Posterior vena cava (tissue), 2 donors: ENCODE data around the gene GLIS1. TPM values are rescaled to one million over a fixed set of nuclear protein-coding genes. Genes with fewer than 3 reads are reported as not detected.
"Not testable (repeated sequence)": the region's sequence is repeated elsewhere in the genome, so short reads cannot be mapped to it uniquely, and the experiment has no call there.

Experiments used
- DNase-seq: peaks from one replicate; pipeline ENCODE4 v3.0.0-alpha.2; 2020; ENCODE audit warnings: low spot score
- intact Hi-C, 2 donors: fragments of 100-400 bp; cut with DNase I; formaldehyde crosslinking; loops; one replicate each; pipeline versions ENCODE4 v1.14.1 to v1.14.2; 2022 to 2023
- total RNA-seq, 2 donors: library from RNA; stranded (reverse); fragmentation: NEBNext Ultra II Directional; extraction: Animal tissue kit (Norgen Biotek cat#: 25700); gene quantifications; one replicate each; pipeline ENCODE4 v1.2.1, GENCODE V29; 2021
- donor health status: DM: yes; HTN: yes; CAD: no.
- donor health status: DM: yes; HTN: yes; CAD: no.

GLIS1 gene
- total RNA-seq, 2 donors from 2014 or later: 0.74 to 1.7 TPM

GRCh38 chr1:53662951-53663350 lies 76.0 kb downstream of the GLIS1 start:
- intact Hi-C loops: no loop called here
- peak; percentile 40 for DNase-seq

GRCh38 chr1:53662169-53662568 lies 76.8 kb downstream of the GLIS1 start:
- peak; percentile 28 for DNase-seq
- intact Hi-C loops: no loop called here

- intact Hi-C loops: no loop called here
Measured at GRCh38 chr1:53661496-53661895, 77.5 kb downstream of the GLIS1 start.

GRCh38 chr1:53660666-53661065 lies 78.3 kb downstream of the GLIS1 start:
- no peak for DNase-seq
- intact Hi-C loops: no loop called here

More at GRCh38 chr1:53661496-53661895, 77.5 kb downstream of the GLIS1 start:
- peak; percentile 46 for DNase-seq

GRCh38 chr1:53659436-53659835 lies 79.5 kb downstream of the GLIS1 start:
- intact Hi-C loops: no loop called here
- DNase-seq: peak; percentile 54

GRCh38 chr1:53658489-53659230 lies 80.3 kb downstream of the GLIS1 start:
- peak; percentile 58 for DNase-seq
- intact Hi-C loops: loop anchor here in 1 of 2 donors (1.0 kb wide), 1 partner anchor 37 kb away; no protein-coding TSS in a partner anchor

GRCh38 chr1:53657891-53658396 lies 81.0 kb downstream of the GLIS1 start:
- intact Hi-C loops: loop anchor here in 1 of 2 donors (1.0 kb wide), 1 partner anchor 37 kb away; no protein-coding TSS in a partner anchor
- DNase-seq: peak; percentile 11

DNA sequence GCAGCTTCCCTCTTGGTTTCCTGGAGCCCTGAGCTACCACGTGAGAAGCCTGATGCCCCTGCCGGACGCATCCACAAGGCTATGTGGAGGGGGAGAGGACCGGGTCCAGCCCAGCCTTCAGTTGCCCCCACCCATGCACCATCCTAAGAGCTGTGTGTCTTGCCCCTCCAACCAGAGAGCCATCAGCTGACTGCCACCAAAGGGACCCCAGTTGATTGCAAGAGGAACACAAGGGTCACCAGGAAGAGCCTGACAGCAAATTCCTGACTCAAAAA lies 81.5 kb downstream of the GLIS1 start:
- intact Hi-C loops: no loop called here
- peak; percentile 31 for DNase-seq

DNA sequence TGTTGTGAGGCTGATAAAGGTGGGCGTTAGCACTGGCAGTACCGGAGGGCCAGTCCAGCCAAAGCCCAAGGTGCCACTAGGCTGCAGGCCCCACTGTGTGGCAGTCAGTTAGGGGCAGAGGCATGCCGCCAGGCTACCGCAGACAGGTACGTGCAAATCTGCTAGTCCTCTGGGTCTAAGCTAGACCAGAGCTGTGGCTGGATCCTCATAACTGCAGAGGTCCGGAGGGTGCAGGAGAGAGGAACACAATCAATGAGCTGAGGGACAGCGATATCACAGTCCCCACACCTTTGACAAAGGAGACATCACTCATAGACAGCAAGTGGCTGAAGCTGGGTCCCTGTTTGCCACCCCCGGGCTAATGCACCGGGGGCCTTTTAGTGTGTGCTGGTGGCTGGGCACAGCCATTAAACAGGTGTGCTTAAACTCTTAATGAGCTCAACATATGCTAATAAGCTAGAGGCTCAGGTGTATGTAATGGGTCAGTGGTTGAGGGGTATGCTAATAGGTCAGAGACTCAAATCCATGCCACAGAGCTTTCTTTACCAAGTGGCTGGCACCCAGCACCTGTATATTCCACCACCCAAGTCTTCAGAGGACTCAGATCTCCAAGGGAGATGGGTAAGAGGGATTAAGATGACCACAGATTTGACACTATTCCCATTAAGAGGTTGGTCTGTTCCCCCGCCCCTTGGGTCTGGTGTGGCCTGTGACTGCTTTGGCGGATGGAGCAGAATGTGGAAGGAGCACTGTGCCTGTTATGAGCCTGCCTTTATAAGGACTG lies 82.0 kb downstream of the GLIS1 start:
- peak; percentile 31 for DNase-seq
- intact Hi-C loops: no loop called here

GRCh38 chr1:53655931-53656746 lies 82.8 kb downstream of the GLIS1 start:
- intact Hi-C loops: no loop called here
- peak; percentile 26 for DNase-seq

DNA sequence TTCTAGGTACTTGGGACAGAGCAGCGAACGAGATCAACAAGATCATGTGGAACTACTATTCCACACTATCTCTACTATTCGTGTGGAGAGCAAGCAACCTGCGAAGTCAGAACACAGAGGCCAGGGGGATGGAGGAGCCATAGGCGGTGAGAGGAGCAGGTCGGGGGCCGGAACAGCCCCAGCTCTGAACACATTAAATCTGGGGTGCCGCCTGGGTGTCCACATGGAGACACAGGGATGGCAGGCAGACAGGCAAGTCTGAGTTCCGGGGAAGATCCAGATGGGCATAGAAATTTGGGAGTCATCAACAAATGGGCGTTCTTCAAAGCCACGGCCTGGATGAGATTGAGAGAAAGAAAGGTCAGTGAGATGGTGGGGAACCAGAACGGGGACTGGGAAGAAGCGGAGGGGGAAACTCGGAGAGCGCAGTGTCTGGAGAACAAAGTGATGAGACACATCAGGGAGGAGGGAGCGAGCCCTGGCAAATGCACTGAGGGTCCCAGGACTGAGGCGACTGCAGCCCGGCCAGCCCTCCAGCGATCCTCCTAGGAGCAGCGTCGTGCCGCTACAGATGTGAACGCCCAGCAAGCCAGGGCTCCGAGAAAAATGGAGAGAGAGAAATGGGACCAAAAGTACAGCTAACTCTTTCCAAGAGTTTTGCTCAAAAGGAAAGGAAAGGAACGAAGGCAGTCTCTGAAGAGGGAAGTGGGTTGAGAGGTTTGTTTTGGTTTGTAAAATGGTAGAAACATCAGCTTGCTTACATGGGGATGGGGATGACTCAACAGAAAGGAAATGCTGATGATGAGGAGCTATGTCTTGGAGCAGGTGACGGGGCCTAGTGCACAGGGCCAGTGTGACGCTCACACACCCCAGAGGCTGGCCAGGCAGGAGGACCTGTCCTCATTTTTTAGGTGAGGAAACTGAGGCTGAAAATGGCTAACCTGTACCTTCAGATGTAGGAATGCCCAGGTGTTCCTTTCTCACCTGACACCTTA lies 84.5 kb downstream of the GLIS1 start:
- intact Hi-C loops: no loop called here
- DNase-seq: peak; percentile 49

GRCh38 chr1:53653631-53654030 lies 85.3 kb downstream of the GLIS1 start:
- intact Hi-C loops: no loop called here
- DNase-seq: peak; percentile 46

DNA sequence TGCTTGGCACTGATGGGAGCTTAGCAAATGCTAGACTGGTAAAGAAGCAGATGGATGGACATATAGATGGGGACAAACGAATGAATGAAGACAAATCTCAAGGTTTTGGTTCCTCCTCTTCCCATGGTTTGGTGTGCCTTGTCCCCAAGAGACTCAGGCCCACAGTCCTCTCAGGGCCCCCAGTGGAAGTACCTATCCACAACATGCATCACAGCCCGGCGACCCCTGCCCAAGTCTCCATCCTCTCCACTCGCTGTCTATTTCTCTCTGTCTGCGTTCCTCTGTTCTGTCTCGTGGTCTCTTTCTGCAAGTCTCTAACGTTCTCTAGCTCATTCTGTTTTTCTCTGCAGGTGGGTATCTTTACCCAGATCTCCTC lies 85.8 kb downstream of the GLIS1 start:
- intact Hi-C loops: no loop called here
- DNase-seq: peak; percentile 72

DNA sequence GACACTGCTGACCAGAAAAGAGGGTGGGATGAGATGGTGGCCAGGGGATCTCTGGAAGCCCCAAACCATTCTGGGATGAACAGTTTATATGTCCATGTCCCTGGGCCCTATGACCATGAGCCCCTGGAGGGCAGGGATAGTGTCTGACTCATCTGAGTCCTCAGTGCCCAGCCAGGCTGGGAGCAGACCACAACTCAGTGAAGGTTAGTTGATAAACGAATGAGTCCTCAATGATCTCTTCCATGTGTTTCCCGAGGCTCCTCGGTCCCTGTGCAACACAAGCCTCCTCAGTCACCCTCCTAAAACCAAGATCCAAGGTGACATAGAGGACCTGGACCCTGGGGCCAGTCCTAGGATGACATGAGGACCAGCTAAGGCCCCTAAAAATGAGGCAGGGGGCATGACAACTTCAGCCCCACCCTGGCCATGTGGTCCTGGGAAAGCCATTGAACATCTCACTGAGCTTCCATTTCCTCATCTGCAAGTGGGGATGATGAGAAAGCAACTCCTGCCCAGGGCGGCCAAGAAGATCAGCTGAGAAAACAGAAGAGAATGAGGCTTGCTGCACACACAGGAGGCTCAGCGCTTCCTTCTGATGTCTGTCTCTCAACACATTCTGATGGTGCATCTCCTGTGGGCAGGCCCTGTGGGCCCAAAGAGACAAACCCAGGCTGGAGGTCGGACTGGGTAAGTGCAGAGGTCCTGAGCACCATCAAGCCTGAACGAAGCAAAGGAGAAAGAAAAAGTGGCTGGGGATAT lies 86.3 kb downstream of the GLIS1 start:
- intact Hi-C loops: no loop called here

DNA sequence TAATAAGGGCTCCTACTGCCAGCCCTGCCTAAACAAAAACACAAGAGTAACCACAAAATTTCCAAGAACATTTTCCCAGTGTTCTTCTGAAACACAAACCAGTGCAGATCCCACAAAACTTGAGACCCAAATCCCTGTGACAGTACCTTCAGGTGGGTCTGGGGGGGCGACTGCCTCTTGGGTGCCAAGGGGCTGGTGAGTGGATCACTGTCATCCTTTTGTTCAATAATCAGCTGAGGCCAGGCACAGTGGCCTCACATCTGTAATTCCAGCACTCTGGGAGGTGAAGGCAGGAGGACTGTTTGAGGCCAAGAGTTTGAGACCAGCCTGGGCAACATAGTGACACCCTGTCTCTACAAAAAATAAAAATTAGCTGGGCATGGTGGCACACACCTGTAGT lies 87.6 kb downstream of the GLIS1 start:
- intact Hi-C loops: no loop called here
- peak; percentile 32 for DNase-seq

More for the DNA sequence above, 86.3 kb downstream of the GLIS1 start:
- peak; percentile 50 for DNase-seq

DNA sequence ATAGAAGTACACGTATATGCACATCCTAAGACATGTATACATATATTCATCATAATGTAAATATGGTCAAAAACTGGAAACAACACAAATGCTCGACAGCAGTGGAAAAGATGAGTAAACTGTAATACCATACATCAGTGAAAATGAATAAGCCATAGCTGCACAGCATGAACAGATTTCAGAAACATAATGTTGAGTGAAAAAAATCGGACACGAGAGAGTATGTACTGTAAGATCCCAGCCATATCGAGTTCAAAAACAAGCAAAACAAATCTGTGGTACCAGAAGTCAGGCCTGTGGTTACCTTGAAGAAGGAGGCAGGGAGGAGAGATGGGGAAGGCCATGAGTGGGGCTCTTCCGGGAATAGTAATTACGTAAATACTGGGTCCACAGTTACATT lies 90.4 kb downstream of the GLIS1 start:
- intact Hi-C loops: no loop called here
- no peak for DNase-seq

DNA sequence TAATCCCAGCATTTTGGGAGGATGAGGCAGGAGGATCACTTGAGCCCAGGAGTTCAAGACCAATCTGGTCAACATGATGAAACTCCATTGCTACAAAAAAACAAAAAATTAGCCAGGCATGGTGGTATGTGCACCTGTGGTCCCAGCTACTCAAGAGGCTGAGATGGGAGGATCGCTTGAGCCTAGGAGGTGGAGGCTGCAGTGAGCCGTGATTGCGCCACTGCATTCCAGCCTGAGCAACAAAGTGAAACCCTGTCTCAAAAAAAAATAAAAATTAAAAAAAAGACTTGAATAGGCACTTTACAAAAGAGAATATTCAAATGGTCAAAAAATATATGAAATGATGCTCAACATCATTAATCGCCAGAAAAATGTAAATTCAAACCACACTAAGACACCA lies 91.0 kb downstream of the GLIS1 start:
- peak; percentile 26 for DNase-seq
- intact Hi-C loops: not testable (repeated sequence)

GRCh38 chr1:53646732-53647131 lies 92.2 kb downstream of the GLIS1 start:
- intact Hi-C loops: no loop called here
- no peak for DNase-seq
